NCI-H82 treated with DMSO at 0.1 percent for 48 hours (cell line): ENCODE measurements around the gene MT1X.

ENCODE experiments used
- DNase-seq: peaks from one replicate; lab custom pipeline; 2025; ENCODE audit not compliant: unreplicated experiment; lab: John Stamatoyannopoulos, UW

The MT1X gene

DNA sequence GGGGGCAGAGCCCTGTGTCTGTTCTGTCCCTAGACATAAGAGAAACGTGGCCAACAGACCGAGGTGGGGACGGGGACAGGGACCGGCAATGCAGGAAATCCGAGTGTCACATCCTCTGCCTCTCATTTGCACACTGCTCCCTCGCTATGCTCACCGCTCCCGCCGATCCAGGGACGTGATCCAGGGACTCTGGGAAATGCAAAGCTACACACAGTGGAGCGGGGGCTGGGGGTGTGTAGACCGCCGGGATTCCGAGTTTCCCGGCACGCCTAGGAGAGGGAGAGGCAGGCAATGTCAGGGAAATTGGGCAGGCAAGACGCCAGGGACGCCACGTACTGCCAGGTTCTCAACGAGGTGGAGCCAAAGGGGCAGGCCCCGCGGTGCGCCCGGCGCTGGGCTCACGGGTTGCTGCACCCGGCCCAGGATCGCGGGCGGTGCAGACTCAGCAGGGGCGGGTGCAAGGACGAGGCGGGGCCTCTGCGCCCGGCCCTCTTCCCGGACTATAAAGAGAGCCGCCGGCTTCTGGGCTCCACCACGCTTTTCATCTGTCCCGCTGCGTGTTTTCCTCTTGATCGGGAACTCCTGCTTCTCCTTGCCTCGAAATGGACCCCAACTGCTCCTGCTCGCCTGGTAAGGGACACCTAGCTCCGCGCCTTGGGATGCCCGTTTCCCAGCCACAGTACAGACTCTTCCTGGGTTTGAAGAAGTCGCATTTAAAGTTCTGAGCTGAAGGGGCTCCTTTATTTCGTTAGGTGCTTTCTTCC is at the start of gene MT1X:
MT1X (plus strand) TSS at position 532 of the 764 bp plus-strand sequence; CDS start at position 603, 71 bp downstream.
- DNase-seq = peak; percentile 12

DNA sequence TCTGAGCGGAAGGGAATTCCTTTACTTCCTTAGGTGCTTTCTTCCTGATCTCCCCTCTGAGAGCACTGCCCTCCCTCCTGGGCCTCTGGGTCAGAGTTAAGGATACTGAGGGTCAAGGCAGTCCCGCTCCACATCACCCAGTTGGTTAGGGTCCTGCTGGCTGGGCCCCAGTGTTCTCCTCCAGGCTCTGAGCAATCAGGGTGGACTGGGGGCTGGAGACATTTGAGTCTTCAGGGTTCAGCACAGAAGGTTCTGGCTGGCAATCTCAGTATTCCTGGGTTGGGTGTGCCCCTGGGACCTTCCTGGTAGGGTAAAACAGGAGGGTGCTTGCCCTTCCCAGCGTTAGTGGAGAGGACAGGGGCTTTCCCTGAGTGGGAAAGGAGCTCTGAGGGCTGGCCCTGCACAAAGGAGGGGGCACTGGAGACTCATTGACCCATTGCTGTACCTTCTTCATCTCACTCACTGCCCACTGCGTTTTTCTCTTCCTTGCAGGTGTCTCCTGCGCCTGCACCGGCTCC is 49.4 kb upstream of the MT1X start:
- DNase-seq = no peak

DNA sequence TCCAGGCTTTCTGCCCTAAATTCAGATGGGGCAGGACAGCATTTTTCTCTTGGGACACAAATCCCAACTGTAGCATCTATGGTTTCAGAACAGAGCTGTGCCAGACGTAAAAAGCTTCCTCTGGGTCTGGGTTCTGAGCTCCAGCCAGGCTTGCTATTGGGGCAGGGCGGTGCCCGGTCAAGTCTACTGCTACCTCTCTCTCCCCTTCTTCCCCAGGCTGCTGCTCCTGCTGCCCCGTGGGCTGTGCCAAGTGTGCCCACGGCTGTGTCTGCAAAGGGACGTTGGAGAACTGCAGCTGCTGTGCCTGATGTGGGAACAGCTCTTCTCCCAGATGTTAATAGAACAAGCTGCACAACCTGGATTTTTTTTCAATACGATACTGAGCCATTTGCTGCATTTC is 48.7 kb upstream of the MT1X start:
- DNase-seq = no peak

DNA sequence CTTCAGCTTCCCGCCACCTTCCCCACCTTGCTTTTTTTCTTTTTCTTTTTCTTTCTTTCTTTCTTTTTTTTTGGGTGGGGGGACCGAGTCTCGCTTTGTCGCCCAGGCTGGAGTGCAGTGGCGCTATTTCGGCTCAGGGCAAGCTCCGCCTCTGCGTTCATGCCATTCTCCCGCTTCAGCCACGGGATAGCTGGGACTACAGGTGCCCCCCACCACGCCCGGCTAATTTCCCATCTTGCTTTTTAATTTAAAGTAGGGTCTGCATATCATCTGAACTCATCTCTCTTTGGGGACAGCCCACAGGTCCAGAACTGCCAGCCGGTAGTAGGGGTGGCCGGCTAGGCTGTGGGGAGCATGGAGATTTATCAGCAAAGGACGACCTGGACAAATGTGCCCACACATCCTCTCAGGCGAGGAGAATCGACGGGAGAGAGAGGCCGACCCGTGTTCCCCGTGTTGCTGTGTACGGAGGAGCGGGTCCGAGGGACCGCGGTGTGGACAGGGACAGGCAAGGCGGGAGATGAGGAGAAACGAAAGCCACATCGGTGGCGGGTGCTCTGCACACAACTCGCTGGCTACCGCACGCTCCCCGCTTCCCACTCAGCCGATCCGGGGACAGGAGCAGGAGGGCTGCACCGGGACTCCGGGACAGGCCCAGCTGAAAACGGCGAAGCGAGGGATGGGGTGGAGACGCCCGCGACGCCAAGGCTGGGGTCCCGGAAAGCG is 47.4 kb upstream of the MT1X start:
- DNase-seq = no peak

DNA sequence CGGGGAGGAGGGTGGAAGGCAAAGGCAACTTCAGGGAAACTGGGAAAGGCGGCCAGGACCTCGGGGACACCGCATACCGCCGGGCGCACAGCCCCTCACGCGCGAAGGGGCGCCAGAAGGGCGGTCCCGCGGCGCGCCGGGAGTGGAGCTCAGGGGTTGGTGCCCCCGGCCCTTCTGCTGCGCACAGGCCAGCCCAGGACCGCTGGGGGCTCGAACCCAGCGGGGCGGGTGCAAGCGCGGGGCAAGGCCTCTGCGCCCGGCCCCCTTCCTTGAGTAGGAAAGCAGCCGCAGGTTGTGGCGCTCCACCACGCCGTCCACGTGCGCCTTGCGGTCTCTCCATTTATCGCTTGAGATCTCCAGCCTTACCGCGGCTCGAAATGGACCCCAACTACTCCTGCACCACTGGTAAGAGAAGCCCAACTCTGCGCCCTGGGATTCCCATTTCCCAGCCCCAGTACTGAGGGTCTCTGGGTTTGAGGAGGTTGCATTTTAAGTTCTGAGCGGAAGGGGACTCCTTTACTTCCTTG is 46.8 kb upstream of the MT1X start:
- no peak for DNase-seq

DNA sequence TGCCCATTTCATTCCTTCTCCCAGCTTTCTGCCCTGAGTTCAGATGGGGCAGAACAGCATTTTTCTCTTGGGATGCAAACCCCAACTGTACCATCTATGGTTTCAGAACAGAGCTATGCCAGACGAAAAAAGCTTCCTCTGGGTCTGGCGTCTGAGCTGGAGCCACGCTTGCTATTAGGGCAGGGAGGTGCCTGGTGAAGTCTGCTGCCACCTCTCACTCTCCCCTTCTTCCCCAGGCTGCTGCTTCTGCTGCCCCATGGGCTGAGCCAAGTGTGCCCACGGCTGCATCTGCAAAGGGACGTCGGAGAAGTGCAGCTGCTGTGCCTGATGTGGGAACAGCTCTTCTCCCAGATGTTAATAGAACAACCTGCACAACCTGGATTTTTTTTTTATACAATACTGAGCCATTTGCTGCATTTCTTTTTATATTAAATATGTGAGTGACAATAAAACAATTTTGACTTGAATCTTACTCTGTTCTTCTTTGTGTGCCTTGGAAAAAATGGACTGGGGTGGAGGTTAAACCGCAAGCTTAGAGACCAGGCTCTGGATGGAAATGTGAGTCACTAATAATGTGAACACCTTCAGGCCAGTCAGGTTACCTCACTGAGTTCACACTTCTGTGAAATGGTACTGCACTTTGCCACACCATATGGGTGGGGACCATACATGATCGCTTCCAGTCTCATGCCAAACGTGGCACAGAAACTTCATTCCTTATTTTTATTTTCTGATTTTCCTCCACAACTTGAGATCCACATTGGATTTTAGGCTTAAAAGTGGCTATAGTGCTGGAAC is 45.5 kb upstream of the MT1X start:
- DNase-seq = no peak

DNA sequence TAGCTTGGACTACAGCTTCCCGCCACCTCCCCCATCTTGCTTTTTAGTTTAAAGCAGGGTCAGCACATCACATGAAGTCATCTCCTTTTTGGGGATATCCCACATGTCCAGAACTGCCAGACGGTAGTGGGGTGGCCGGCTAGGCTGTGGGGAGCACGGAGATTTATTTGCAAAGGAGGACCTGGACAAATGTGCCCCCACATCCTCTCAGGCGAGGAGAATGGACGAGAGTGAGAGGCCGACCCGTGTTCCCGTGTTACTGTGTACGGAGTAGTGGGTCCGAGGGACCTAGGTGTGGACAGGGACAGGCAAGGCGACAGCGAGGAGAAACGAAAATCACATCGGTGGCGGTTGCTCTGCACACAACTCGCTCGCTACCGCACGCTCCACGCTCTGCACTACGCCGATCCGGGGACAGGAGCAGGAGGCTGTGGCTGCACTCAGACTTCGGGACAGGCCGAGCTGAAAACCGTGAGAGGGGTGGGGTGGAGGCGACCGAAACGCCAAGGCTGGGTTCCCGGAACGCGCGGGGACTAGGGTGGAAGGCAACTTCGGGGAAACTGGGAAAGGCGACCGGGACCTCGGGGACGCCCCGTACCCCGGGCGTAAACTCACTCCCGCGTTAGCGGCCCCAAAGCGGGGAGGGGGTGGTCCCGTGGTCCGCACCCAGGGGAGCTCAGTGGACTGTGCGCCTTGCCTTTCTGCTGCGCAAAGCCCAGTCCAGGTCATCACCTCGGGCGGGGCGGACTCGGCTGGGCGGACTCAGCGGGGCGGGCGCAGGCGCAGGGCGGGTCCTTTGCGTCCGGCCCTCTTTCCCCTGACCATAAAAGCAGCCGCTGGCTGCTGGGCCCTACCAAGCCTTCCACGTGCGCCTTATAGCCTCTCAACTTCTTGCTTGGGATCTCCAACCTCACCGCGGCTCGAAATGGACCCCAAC is 44.2 kb upstream of the MT1X start, which contains the start of gene MT1A:
MT1A (plus strand) TSS at position 853 of the 937 bp plus-strand sequence; CDS start at position 926, 73 bp downstream.
- DNase-seq = no peak

DNA sequence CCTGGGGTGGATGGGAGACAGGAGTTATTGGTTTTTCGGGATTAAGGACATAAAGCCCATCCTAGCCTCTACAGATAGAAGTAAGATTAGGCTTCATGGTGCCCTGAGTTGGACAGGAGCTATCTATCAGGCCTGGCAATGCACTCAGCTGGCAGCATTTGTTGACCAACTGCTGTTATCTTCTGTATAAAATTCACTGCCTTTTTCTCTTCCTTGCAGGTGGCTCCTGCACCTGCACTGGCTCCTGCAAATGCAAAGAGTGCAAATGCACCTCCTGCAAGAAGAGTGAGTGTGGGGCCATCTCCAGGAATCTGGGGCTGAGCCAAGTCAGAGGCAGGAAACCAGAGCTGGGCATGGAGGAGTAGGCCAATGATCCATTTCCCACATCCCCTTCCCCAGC is 43.2 kb upstream of the MT1X start:
- DNase-seq = no peak

DNA sequence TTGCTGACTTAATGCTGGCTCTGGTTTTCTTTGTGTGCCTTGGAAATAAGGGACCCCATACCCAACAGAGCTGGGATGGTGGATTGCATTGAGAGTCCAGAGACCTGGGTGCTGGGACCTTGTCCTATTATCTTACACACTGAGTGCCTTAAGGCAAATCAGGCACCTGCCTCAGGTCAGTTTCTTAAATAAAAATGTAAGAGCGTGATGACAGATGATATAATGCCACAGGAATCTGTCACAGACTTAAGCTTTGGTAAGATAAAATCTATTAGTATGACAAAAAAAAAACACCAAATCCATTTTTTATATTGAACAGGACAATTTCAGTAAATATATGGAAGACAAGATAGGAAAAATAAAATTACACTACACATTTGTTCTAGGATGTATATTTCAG is 42.2 kb upstream of the MT1X start:
- DNase-seq = no peak

DNA sequence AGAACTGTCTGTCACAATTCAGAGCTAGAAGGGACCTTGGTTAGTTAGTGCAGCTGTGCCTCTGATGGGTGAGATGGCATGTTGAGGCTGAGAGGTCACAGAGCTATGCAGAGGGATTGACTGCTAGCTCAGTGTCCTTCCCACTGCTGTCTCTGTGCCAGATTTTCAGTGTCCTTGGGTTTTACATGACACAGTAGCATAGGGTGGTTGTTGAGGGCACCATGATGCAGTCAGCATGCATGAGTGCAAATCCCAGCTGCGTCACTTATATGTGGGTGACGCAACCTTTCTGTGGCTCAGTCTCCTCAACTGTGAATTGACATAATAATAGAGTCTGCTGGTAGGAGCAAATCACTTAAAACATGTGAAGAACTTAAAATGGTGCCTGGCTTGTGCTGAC is 41.1 kb upstream of the MT1X start:
- no peak for DNase-seq

DNA sequence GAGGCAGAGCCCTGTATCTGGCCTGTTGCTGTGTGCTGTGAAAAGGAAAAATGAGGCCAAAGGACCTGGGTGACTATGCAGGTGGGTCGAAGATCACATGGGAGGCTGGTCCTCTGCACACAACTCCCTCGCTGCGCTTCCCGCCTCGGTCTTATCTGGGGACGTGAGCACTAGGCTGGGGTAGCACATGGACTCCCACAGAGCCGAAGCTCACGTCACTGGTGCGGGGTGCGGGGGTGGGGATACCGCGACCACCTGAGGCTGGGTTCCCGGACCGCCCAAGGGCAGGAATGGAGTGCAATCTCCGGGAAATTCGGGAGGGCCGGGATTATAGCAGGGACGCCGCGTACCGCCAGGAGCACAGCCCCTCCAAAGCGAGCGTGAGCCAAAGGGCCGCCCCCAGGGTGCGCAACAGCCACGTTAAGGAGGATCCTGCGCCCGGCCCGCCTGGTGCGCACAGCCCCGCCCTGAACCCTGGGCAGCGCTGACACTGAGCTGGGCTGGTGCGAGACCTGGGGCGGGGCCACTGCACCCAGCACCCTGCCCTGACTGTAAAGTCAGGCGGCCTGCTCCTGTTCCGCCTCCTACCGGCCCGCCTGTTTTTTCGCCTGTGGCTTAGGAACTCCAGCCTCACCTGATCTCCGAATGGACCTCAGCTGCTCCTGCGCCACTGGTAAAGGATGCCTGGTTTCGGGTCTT is 39.0 kb upstream of the MT1X start:
- DNase-seq = no peak

DNA sequence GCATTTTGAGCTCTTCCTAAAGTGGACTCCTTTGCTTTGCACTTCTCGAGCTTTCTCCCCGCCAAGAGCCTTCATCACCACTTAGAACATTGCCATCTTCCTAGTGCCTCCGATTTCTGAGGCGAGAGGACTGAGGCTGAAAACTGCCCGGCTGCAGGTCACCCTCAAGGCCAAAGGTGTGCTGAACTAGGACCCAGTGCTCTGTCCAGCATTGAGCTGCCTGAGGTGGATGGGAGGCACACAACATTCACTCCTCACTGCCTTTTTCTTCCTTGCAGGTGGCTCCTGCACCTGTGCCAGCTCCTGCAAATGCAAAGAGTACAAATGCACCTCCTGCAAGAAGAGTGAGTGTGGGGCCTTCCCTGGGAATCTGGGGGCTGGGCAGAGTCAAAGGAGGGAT is 38.4 kb upstream of the MT1X start:
- DNase-seq = no peak

DNA sequence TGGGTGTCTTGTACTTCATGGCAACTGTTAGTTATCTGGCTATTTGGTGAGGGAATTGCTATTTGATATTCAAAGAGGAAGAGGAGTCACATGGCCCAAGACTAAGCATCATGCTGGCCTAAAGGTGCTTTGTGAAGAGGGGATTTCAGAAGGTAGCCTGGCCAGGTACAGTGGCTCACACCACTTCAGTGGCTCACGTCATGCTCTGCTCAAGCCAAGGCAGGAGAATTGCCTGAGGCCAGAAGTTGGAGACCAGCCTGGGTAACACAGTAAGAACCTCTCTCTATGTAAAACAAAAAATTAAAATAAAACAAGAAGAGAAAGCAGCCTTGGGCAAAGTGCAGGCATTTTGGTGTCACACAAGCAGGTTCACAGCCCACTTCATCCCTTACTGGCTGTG is 37.0 kb upstream of the MT1X start:
- no peak for DNase-seq

DNA sequence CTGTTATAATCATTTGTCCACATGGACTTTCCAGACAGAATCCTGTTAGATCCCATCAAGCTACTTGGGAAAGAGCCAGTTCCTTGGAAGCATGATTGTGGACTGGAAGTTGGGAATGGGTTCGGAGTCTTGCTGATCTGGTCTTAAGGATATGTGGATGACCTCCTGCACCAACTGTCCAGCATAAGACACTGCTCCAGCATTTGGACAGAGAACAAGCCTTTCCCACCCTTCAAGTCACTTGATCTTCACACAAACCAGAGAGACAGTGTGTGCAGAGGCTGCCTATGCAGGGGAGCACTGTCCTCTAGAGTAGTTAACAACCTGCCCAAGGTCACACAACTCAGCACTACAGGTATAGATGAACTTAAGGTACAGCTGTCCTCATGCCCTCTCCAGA is 36.4 kb upstream of the MT1X start:
- DNase-seq = no peak

DNA sequence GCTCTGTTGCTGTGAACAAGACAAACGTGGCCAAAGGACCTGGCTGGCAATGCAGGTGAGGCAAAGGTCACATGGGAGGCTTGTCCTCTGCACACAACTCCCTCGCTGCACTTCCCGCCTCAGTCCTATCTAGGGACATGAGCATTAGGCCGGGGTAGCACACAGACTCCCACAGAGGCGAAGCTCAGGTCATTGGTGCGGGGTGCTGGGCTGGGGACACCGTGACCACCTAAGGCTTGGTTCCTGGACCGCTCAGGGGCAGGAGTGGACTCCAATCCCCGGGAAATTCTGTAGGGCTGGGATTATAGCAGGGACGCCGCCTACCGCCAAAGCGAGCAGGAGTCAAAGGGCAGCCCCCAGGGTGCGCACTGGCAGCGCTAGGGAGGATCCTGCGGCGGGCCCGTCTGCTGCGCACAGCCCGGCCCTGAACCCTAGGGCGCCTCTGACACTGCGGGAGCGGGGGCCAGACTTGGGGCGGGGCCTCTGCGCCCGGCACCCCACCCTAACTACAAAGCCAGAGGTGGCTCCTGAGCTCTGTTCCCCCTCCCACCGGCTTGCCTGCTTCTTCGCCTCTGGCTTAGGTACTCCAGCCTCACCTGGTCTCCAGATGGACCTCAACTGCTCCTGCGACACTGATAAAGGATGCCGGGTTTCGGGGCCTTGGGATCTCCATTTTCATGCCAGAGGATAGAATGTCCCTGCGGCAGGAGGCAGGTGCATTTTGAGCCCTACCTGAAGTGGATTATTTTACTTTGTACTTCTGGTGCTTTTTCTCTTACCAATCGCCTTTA is 34.4 kb upstream of the MT1X start:
- DNase-seq = no peak

DNA sequence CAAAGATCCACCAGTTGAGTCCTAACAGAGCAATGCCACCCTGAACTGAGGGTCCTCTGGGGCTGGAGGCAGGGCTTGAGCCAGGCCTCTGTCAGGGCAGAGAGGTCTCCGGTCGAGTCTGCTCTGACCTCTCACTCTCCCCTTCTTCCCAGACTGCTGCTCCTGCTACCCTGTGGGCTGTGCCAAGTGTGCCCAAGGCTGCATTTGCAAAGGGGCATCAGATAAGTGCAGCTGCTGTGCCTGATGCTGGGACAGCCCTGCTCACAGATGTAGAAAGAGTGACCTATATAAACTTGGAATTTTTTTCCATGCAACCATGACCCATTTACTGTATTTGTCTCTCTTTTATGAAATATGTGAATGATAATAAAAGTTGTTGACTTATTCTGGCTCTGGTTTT is 33.0 kb upstream of the MT1X start:
- DNase-seq = no peak

DNA sequence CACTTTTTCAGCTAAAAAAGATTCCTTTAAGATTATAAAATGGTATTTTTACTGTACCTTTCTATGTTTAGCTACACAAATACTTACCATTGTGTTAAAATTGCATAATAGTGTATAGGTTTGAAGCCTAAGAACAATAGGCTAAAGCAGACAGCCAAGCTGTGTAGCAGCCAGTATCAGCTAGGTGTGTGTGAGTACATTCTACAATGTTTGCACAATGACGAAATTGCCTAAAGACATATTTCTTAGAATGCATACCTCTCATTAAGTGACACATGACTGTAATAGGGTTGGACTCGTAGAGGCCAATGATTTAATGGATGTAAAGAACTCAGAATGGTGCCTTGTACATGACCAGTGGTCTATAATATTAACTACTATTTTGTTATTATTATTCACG is 32.5 kb upstream of the MT1X start:
- DNase-seq = no peak

DNA sequence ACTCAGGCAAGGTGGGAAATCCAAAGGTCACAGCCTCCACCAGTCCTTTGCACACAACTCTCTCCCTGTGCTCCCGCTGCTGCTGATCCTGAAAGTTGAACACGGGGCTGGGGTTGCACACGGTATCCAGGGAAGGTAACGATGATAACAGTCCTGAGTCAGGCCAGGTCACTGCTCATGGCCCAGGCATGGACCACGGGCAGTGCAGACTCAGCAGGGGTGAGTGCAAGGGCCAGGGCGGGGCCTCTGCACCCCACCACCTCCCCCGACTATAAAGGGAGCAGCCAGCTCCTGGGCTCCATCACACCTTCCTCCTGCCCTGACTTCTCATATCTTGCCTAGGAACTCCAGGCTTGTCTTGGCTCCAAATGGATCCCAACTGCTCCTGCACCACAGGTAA is 30.7 kb upstream of the MT1X start, which contains the start of gene MT1B:
MT1B (plus strand) TSS at position 301 of the 400 bp plus-strand sequence; CDS start at position 369, 68 bp downstream.
- no peak for DNase-seq

DNA sequence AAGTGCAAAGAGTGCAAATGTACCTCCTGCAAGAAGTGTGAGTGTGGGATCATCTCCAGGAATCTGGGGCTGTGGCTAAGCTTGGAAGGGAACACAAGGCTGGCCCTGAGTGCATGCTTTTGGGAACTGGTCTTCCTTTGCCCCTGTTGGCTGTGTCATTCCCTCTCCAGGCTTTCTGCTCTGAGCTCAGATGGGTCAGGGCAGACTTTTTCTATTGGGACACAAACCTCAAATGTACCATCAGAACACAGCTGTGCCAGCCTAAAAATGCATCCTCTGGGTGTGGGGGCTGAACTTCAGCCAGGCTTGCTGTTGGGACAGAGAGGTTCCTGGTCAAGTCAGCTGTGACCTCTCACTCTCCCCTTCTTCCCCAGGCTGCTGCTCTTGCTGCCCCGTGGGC is 29.7 kb upstream of the MT1X start:
- DNase-seq = no peak
